ENCODE results near the gene NMT1. TPM values are rescaled to one million over a fixed set of nuclear protein-coding genes. Genes with fewer than 3 reads are reported as not detected.

Gene NMT1
- total RNA-seq, 1 experiment from 2014 or later = 117 TPM

DNA sequence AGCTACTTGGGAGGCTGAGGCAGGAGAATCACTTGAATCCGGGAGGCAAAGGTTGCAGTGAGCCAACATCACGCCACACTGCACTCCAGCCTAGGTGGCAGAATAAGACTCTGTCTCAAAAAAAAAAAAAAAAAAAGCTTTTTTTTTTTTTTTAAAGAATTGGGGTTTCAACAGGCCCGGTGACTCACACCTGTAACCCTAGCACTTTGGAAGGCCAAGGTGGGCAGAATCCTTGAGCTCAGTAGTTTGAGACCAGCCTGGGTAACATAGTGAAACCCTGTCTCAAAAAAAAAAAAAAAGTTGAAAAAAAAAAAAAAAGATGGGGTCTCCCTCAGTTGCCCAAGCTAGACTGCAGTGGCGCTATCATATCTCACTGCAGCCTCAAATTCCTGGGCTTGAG is 93.9 kb downstream of the NMT1 start:
- peaks cover 43% of the 10 kb centered on the region for H3K4me1 ChIP-seq (ENCODE audit: insufficient read depth, low read length)
- ATAC-seq (no peak), DNase-seq (no peak)
- no TSS peak for BruUV-seq (replicated peaks)
- no peak overlapping the region for H3K27ac ChIP-seq (ENCODE audit: low read length)
- H3K9me3 ChIP-seq (ENCODE audit: low read length) = no peaks in the 10 kb centered on the region
- no peak overlapping the region for H3K9ac ChIP-seq (ENCODE audit: low read length)
- H3F3A ChIP-seq (ENCODE audit: low read length, unreplicated experiment) = peaks cover 8% of the 10 kb centered on the region
- TF ChIP-seq, protein P1, sequence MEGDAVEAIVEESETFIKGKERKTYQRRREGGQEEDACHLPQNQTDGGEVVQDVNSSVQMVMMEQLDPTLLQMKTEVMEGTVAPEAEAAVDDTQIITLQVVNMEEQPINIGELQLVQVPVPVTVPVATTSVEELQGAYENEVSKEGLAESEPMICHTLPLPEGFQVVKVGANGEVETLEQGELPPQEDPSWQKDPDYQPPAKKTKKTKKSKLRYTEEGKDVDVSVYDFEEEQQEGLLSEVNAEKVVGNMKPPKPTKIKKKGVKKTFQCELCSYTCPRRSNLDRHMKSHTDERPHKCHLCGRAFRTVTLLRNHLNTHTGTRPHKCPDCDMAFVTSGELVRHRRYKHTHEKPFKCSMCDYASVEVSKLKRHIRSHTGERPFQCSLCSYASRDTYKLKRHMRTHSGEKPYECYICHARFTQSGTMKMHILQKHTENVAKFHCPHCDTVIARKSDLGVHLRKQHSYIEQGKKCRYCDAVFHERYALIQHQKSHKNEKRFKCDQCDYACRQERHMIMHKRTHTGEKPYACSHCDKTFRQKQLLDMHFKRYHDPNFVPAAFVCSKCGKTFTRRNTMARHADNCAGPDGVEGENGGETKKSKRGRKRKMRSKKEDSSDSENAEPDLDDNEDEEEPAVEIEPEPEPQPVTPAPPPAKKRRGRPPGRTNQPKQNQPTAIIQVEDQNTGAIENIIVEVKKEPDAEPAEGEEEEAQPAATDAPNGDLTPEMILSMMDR (conservative IDR thresholded peaks at IDR 0.05; ENCODE audit: low read depth, low read length) = no peak
- TF ChIP-seq EZH2phosphoT487 (IDR thresholded peaks at IDR 0.05; ENCODE audit: borderline replicate concordance, low read length) (no peak), EZH2 (IDR thresholded peaks at IDR 0.05; ENCODE audit: low read length, unreplicated experiment) (no peak)
- ChIA-PET POLR2A (ENCODE audit: unreplicated experiment) (interaction anchor here (0.5 to 0.6 kb wide), 2 partner anchors 11 to 42 kb away, joined by 3 to 4 read pairs; no protein-coding TSS in a partner anchor), CTCF (interaction anchor here (0.5 to 2.1 kb wide), 5 partner anchors 11 to 136 kb away, joined by 3 to 18 read pairs (median 5); partner anchors contain the start of gene ACBD4)
- no peak overlapping the region for H3K4me3 ChIP-seq (ENCODE audit: low read length)
- H2AFZ ChIP-seq (ENCODE audit: low read length) = no peak overlapping the region
- H3K4me2 ChIP-seq (ENCODE audit: low read length) = peak overlapping the region; percentile 14; the same call in 1 of the 2 replicates
- H4K20me1 ChIP-seq (ENCODE audit: low read length) = peaks cover 19% of the 10 kb centered on the region
- 0 out of 2 replicates have a peak, but pooled peaks cover 4% of the 10 kb centered on the region for H3K36me3 ChIP-seq (ENCODE audit: low read depth, low read length)
- H3K9me2 ChIP-seq (replicated peaks; ENCODE audit: low read length) = no peaks in the 10 kb centered on the region
- intact Hi-C loops (cut with micrococcal nuclease) = no loop called here
- no peaks in the 10 kb centered on the region for H3K27me3 ChIP-seq (ENCODE audit: low read length)
- H3K79me2 ChIP-seq (ENCODE audit: low read length) = peaks cover 50% of the 10 kb centered on the region

GRCh38 chr17:45155483-45155882 is 94.4 kb downstream of the NMT1 start:
- peak overlapping the region; percentile 14; the same call in 1 of the 2 replicates for H3K4me2 ChIP-seq (ENCODE audit: low read length)
- no peak overlapping the region for H2AFZ ChIP-seq (ENCODE audit: low read length)
- no peaks in the 10 kb centered on the region for H3K9me2 ChIP-seq (replicated peaks; ENCODE audit: low read length)
- H3F3A ChIP-seq (ENCODE audit: low read length, unreplicated experiment) = peaks cover 8% of the 10 kb centered on the region
- H3K27ac ChIP-seq (ENCODE audit: low read length) = no peak overlapping the region
- ATAC-seq (no peak), DNase-seq (peak; percentile 48)
- peaks cover 14% of the 10 kb centered on the region for H4K20me1 ChIP-seq (ENCODE audit: low read length)
- no peaks in the 10 kb centered on the region for H3K27me3 ChIP-seq (ENCODE audit: low read length)
- peaks cover 47% of the 10 kb centered on the region for H3K4me1 ChIP-seq (ENCODE audit: insufficient read depth, low read length)
- H3K4me3 ChIP-seq (ENCODE audit: low read length) = no peak overlapping the region
- H3K9ac ChIP-seq (ENCODE audit: low read length) = no peak overlapping the region
- ChIA-PET CTCF (interaction anchor here (1.3 to 2.1 kb wide), 2 partner anchors 20 to 42 kb away, joined by 5 to 16 read pairs; partner anchors contain the start of gene ACBD4), POLR2A (ENCODE audit: unreplicated experiment) (interaction anchor here (0.6 kb wide), 1 partner anchor 11 kb away, joined by 4 read pairs; no protein-coding TSS in a partner anchor)
- intact Hi-C loops (cut with micrococcal nuclease) = no loop called here
- 0 out of 2 replicates have a peak, but pooled peaks cover 4% of the 10 kb centered on the region for H3K36me3 ChIP-seq (ENCODE audit: low read depth, low read length)
- no TSS peak for BruUV-seq (replicated peaks)
- no peaks in the 10 kb centered on the region for H3K9me3 ChIP-seq (ENCODE audit: low read length)
- H3K79me2 ChIP-seq (ENCODE audit: low read length) = peaks cover 50% of the 10 kb centered on the region
- TF ChIP-seq EZH2phosphoT487 (IDR thresholded peaks at IDR 0.05; ENCODE audit: borderline replicate concordance, low read length) = no peak
- TF ChIP-seq, protein P1 (conservative IDR thresholded peaks at IDR 0.05; ENCODE audit: low read depth, low read length) = no peak
- no peak for TF ChIP-seq EZH2 (IDR thresholded peaks at IDR 0.05; ENCODE audit: low read length, unreplicated experiment)

DNA sequence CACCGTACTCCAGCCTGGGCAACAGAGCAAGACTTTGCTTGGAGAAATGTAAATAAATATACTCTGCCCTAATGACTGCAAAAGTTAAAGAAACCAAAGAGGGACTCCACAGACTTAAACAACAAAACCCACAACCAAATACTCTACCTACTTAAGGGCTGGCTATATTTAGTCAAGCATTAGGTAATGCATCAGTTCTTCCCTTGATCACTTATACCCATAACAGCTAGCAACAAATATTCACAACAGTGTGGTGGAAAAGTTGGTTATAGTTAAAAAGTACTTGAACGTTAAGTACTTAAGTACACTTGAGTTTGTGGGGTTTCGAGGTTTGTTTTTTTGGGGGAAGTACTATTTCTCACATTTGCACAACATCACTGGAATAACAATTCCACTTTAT is 95.1 kb downstream of the NMT1 start:
- no peak for TF ChIP-seq EZH2phosphoT487 (IDR thresholded peaks at IDR 0.05; ENCODE audit: borderline replicate concordance, low read length)
- TF ChIP-seq EZH2 (IDR thresholded peaks at IDR 0.05; ENCODE audit: low read length, unreplicated experiment) = no peak
- TF ChIP-seq, protein P1 (conservative IDR thresholded peaks at IDR 0.05; ENCODE audit: low read depth, low read length) = no peak
- H3K79me2 ChIP-seq (ENCODE audit: low read length) = peaks cover 50% of the 10 kb centered on the region
- H3K9ac ChIP-seq (ENCODE audit: low read length) = no peak overlapping the region
- no peaks in the 10 kb centered on the region for H3K27me3 ChIP-seq (ENCODE audit: low read length)
- H3K27ac ChIP-seq (ENCODE audit: low read length) = no peak overlapping the region
- H3K36me3 ChIP-seq (ENCODE audit: low read depth, low read length) = no peaks in the 10 kb centered on the region
- H3K9me3 ChIP-seq (ENCODE audit: low read length) = no peaks in the 10 kb centered on the region
- H3K4me2 ChIP-seq (ENCODE audit: low read length) = no peak overlapping the region
- peaks cover 6% of the 10 kb centered on the region for H4K20me1 ChIP-seq (ENCODE audit: low read length)
- POLR2A ChIA-PET (ENCODE audit: unreplicated experiment) = no interaction called here
- peaks cover 5% of the 10 kb centered on the region for H3F3A ChIP-seq (ENCODE audit: low read length, unreplicated experiment)
- ATAC-seq (no peak), DNase-seq (no peak)
- no peak overlapping the region for H2AFZ ChIP-seq (ENCODE audit: low read length)
- no TSS peak for BruUV-seq (replicated peaks)
- CTCF ChIA-PET = interaction anchor here (0.6 to 2.1 kb wide), 3 partner anchors 21 to 42 kb away, joined by 3 to 16 read pairs (median 5); partner anchors contain the start of gene ACBD4
- peaks cover 43% of the 10 kb centered on the region for H3K4me1 ChIP-seq (ENCODE audit: insufficient read depth, low read length)
- no peaks in the 10 kb centered on the region for H3K9me2 ChIP-seq (replicated peaks; ENCODE audit: low read length)
- no peak overlapping the region for H3K4me3 ChIP-seq (ENCODE audit: low read length)
- intact Hi-C loops (cut with micrococcal nuclease) = no loop called here

All from PC-3 (cell line).